DOHH2 (cell line): Measurements from ENCODE around the gene L3MBTL4.

Experiments
- EZH2phosphoT487 ChIP-seq: fragments of 200-600 bp; sonication (generic); IDR thresholded peaks from 2 replicates; pipeline ENCODE4 v1.6.1; 2017; ENCODE audit warnings: borderline replicate concordance, mild to moderate bottlenecking, antibody characterized with exemption, low read length, moderate library complexity, mixed read lengths
- TF ChIP-seq, protein P1 (sequence below): fragments of 200-600 bp; sonication (generic); IDR thresholded peaks from one replicate; pipeline ENCODE4 v1.5.1; 2014; ENCODE audit warnings: antibody characterized with exemption, mild to moderate bottlenecking, low read depth, low read length; ENCODE audit not compliant: poor library complexity, severe bottlenecking

- TF ChIP-seq, protein P1, sequence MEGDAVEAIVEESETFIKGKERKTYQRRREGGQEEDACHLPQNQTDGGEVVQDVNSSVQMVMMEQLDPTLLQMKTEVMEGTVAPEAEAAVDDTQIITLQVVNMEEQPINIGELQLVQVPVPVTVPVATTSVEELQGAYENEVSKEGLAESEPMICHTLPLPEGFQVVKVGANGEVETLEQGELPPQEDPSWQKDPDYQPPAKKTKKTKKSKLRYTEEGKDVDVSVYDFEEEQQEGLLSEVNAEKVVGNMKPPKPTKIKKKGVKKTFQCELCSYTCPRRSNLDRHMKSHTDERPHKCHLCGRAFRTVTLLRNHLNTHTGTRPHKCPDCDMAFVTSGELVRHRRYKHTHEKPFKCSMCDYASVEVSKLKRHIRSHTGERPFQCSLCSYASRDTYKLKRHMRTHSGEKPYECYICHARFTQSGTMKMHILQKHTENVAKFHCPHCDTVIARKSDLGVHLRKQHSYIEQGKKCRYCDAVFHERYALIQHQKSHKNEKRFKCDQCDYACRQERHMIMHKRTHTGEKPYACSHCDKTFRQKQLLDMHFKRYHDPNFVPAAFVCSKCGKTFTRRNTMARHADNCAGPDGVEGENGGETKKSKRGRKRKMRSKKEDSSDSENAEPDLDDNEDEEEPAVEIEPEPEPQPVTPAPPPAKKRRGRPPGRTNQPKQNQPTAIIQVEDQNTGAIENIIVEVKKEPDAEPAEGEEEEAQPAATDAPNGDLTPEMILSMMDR, result no peak
- TF ChIP-seq EZH2phosphoT487, result no peak
Observed at GRCh38 chr18:6106091-6106685, 308.5 kb downstream of the L3MBTL4 start.
